ENCODE results near the gene TBCD.
"Not testable (repeated sequence)": the region's sequence is repeated elsewhere in the genome, so short reads cannot be mapped to it uniquely, and the experiment has no call there.

DNA sequence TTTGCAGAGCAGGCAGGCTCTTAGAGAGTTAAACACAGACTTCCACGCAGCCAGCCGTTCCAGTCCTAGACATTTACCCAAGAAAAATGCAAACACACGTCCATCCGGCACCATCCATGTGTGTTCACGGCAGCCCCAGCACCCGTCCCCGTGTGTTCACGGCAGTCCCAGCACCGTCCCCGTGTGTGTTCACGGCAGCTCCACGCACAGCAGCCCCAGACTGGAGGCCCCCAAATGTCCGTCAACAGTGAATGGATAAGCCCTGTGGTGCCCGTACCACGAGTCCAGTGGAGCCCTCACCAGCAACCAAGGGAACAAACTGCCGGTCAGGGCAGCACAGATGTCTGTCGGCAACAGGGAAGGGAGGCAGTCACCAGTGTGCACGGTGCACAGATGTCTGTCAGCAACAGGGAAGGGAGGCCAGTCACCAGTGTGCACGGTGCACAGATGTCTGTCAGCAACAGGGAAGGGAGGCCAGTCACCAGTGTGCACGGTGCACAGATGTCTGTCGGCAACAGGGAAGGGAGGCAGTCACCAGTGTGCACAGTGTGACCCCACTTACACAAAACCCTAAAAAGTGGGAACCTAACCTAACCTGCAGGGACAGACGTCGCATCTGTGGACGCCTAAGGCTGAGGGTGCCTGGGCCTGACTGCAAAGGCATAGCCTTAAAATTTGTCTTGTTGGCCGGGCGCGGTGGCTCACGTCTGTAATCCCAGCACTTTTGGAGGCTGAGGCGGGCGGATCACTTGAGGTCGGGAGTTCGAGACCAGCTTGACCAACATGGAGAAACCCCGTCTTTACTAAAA, 216.4 kb downstream of the TBCD start:
- not testable (repeated sequence) for TF ChIP-seq ZNF274 (IDR thresholded peaks at IDR 0.05; ENCODE audit: low read length); ZNF274 (tag by site-specific recombination; IDR thresholded peaks at IDR 0.05; ENCODE audit: borderline replicate concordance); ZNF664 (tag by site-specific recombination; IDR thresholded peaks at IDR 0.05); ZNF174 (tag by site-specific recombination; IDR thresholded peaks at IDR 0.05)
- TF ChIP-seq, protein P1, sequence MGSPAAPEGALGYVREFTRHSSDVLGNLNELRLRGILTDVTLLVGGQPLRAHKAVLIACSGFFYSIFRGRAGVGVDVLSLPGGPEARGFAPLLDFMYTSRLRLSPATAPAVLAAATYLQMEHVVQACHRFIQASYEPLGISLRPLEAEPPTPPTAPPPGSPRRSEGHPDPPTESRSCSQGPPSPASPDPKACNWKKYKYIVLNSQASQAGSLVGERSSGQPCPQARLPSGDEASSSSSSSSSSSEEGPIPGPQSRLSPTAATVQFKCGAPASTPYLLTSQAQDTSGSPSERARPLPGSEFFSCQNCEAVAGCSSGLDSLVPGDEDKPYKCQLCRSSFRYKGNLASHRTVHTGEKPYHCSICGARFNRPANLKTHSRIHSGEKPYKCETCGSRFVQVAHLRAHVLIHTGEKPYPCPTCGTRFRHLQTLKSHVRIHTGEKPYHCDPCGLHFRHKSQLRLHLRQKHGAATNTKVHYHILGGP (tag by site-specific recombination; IDR thresholded peaks at IDR 0.05): not testable (repeated sequence)

All from HEK293 (cell line).